ENCODE measurements around the gene EEF2K. TPM values are rescaled to one million over a fixed set of nuclear protein-coding genes. Genes with fewer than 3 reads are reported as not detected.

EEF2K gene
- polyA plus RNA-seq, 2 of the 4 experiments (the other 2 are of a cell fraction), result 8.2 to 9.4 TPM

DNA sequence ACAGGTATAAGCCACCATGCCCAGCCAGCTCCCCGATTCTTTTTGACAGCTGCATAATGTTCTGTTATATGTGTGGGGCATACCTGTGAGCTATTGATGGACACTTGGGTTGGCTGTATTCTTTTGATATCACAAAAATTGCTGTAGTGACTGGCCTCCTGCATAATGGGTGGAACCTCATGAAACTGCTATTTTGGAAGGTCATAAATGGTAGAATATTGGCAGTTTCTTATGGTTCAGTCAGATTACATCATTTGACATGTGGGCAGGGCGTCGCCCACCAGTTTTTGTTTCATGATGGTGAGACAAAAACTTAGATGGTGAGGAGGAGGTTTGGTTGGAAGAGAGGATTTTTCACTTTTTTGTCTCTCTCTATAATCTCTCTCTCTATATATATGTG, 64.4 kb downstream of the EEF2K start:
- FAIRE-seq (no peak), DNase-seq (ENCODE audit: low read depth in 1 of 2, low spot score in 1 of 2) (no peak), ATAC-seq (no peak)
- Histone ChIP-seq H3K4me2 (no peak overlapping the region), H3K27ac (no peak overlapping the region), H3K4me3 (no peak overlapping the region), H3K4me1 (no peaks in the 10 kb centered on the region), H3K9me3 (no peaks in the 10 kb centered on the region)
- ChIA-PET POLR2A (interaction anchor here (0.7 kb wide), 1 partner anchor 1010 kb away, joined by 3 read pairs; no protein-coding TSS in a partner anchor), CTCF (no interaction called here)
- 97% methylated on average over 3 of the region's 3 CpGs for WGBS (ENCODE audit: missing lambda C conversion rate)
- TF ChIP-seq MYC (IDR thresholded peaks at IDR 0.05; ENCODE audit: borderline replicate concordance, low read length), result no peak
- TF ChIP-seq POLR2A (IDR thresholded peaks at IDR 0.05; ENCODE audit: low read length), result no peak
- TF ChIP-seq ZSCAN20 (CRISPR knock-in tag; IDR thresholded peaks at IDR 0.05), result no peak
- no peak for TF ChIP-seq HOXA7 (CRISPR knock-in tag; IDR thresholded peaks at IDR 0.05)
- no peak for TF ChIP-seq BHLHE40 (IDR thresholded peaks at IDR 0.05; ENCODE audit: low read depth, low read length)
- TF ChIP-seq, protein P1, sequence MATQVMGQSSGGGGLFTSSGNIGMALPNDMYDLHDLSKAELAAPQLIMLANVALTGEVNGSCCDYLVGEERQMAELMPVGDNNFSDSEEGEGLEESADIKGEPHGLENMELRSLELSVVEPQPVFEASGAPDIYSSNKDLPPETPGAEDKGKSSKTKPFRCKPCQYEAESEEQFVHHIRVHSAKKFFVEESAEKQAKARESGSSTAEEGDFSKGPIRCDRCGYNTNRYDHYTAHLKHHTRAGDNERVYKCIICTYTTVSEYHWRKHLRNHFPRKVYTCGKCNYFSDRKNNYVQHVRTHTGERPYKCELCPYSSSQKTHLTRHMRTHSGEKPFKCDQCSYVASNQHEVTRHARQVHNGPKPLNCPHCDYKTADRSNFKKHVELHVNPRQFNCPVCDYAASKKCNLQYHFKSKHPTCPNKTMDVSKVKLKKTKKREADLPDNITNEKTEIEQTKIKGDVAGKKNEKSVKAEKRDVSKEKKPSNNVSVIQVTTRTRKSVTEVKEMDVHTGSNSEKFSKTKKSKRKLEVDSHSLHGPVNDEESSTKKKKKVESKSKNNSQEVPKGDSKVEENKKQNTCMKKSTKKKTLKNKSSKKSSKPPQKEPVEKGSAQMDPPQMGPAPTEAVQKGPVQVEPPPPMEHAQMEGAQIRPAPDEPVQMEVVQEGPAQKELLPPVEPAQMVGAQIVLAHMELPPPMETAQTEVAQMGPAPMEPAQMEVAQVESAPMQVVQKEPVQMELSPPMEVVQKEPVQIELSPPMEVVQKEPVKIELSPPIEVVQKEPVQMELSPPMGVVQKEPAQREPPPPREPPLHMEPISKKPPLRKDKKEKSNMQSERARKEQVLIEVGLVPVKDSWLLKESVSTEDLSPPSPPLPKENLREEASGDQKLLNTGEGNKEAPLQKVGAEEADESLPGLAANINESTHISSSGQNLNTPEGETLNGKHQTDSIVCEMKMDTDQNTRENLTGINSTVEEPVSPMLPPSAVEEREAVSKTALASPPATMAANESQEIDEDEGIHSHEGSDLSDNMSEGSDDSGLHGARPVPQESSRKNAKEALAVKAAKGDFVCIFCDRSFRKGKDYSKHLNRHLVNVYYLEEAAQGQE (IDR thresholded peaks at IDR 0.05), result no peak
- TF ChIP-seq RAD21 (conservative IDR thresholded peaks at IDR 0.05 in 1 of 2, IDR thresholded peaks at IDR 0.05 in 1 of 2), result no peak
- no peak for TF ChIP-seq RARB (CRISPR knock-in tag; IDR thresholded peaks at IDR 0.05)
- TF ChIP-seq KDM5A (IDR thresholded peaks at IDR 0.05), result no peak
- TF ChIP-seq PBX3 (IDR thresholded peaks at IDR 0.05), result no peak
- TF ChIP-seq HEYL (CRISPR knock-in tag; IDR thresholded peaks at IDR 0.05), result no peak

- ATAC-seq (peak; percentile 24 to 28; a peak in 3 of 6 replicates), FAIRE-seq (no peak), DNase-seq (ENCODE audit: low read depth in 1 of 2, low spot score in 1 of 2) (no peak)
- WGBS (ENCODE audit: missing lambda C conversion rate), result 81% methylated on average over 8 of the region's 8 CpGs
- CTCF ChIA-PET, result interaction anchor here (0.9 kb wide), 1 partner anchor 9 kb away, joined by 3 read pairs; no protein-coding TSS in a partner anchor
- Histone ChIP-seq H3K9me3 (no peaks in the 10 kb centered on the region), H3K4me3 (no peak overlapping the region), H3K4me2 (no peak overlapping the region), H3K4me1 (no peaks in the 10 kb centered on the region), H3K27ac (no peak overlapping the region)
- POLR2A ChIA-PET, result no interaction called here
- no peak for TF ChIP-seq BHLHE40 (IDR thresholded peaks at IDR 0.05; ENCODE audit: low read depth, low read length)
- TF ChIP-seq ZC3H11A (IDR thresholded peaks at IDR 0.05), result no peak
- no peak for TF ChIP-seq MAFK (IDR thresholded peaks at IDR 0.05; ENCODE audit: partially characterized antibody)
- TF ChIP-seq TP53 (CRISPR knock-in tag; IDR thresholded peaks at IDR 0.05), result no peak
- TF ChIP-seq KDM1A (IDR thresholded peaks at IDR 0.05; ENCODE audit: low read depth), result no peak
- TF ChIP-seq, protein P2, sequence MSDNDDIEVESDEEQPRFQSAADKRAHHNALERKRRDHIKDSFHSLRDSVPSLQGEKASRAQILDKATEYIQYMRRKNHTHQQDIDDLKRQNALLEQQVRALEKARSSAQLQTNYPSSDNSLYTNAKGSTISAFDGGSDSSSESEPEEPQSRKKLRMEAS (IDR thresholded peaks at IDR 0.05), result no peak
- TF ChIP-seq, protein P3, sequence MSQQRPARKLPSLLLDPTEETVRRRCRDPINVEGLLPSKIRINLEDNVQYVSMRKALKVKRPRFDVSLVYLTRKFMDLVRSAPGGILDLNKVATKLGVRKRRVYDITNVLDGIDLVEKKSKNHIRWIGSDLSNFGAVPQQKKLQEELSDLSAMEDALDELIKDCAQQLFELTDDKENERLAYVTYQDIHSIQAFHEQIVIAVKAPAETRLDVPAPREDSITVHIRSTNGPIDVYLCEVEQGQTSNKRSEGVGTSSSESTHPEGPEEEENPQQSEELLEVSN (IDR thresholded peaks at IDR 0.05; ENCODE audit: borderline replicate concordance, low read depth), result no peak
- TF ChIP-seq RFX5 (IDR thresholded peaks at IDR 0.05), result no peak
- no peak for TF ChIP-seq HOXA7 (CRISPR knock-in tag; IDR thresholded peaks at IDR 0.05)
- TF ChIP-seq ATOH8 (CRISPR knock-in tag; IDR thresholded peaks at IDR 0.05; ENCODE audit: low read depth), result no peak
Observed at GRCh38 chr16:22272870-22273650, 67.0 kb downstream of the EEF2K start.
